Endodermal cell (in vitro differentiated cells): ENCODE measurements around the gene ZNF610. TPM values are rescaled to one million over a fixed set of nuclear protein-coding genes. Genes with fewer than 3 reads are reported as not detected.

Experiments used
- DNase-seq: peaks from one replicate; pipeline ENCODE4 v3.0.0-alpha.2; 2017
- H3K27ac ChIP-seq: 2 replicates; pipeline ENCODE4 v1.5.1; 2013; ENCODE audit warnings: mild to moderate bottlenecking, low read depth, low read length, moderate library complexity
- H3K27me3 ChIP-seq: 2 replicates; pipeline ENCODE4 v1.6.1; 2013; ENCODE audit warnings: mild to moderate bottlenecking, low read length, moderate library complexity; ENCODE audit not compliant: insufficient read depth, control insufficient read depth, poor library complexity, severe bottlenecking
- H3K36me3 ChIP-seq: 2 replicates; pipeline ENCODE4 v1.7.0; 2013; ENCODE audit warnings: mild to moderate bottlenecking, low read length, moderate library complexity; ENCODE audit not compliant: control insufficient read depth, insufficient read depth
- H3K4me1 ChIP-seq: one replicate; pipeline ENCODE4 v1.7.0; 2013; ENCODE audit warnings: low read length; ENCODE audit not compliant: control insufficient read depth, insufficient read depth
- H3K4me3 ChIP-seq: 2 replicates; pipeline ENCODE4 v1.5.1; 2013; ENCODE audit warnings: mild to moderate bottlenecking, low read length, moderate library complexity
- H3K9ac ChIP-seq: 2 replicates; pipeline ENCODE4 v1.6.1; 2013; ENCODE audit warnings: mild to moderate bottlenecking, low read length, moderate library complexity; ENCODE audit not compliant: poor library complexity, severe bottlenecking; ENCODE audit errors: extremely low read depth
- H3K9me3 ChIP-seq: 2 replicates; pipeline ENCODE4 v1.6.1; 2013; ENCODE audit warnings: mild to moderate bottlenecking, low read length, moderate library complexity; ENCODE audit not compliant: control insufficient read depth
- H3K27ac Mint-ChIP-seq: 2 replicates; pipeline ENCODE4 v1.8.0; 2020; ENCODE audit warnings: mixed read lengths
- H3K27me3 Mint-ChIP-seq: 2 replicates; pipeline ENCODE4 v1.8.0; 2021; ENCODE audit warnings: mild to moderate bottlenecking, mixed read lengths; ENCODE audit not compliant: insufficient read depth
- H3K36me3 Mint-ChIP-seq: 2 replicates; pipeline ENCODE4 v1.8.0; 2020; ENCODE audit warnings: low read depth, mixed read lengths
- H3K4me1 Mint-ChIP-seq: 2 replicates; pipeline ENCODE4 v1.8.0; 2020; ENCODE audit warnings: mixed read lengths
- H3K4me3 Mint-ChIP-seq: 2 replicates; pipeline ENCODE4 v1.8.0; 2020; ENCODE audit warnings: mild to moderate bottlenecking, moderate library complexity, mixed read lengths
- H3K9me3 Mint-ChIP-seq: 2 replicates; pipeline ENCODE4 v1.8.0; 2020; ENCODE audit warnings: mild to moderate bottlenecking, mixed read lengths
- WGBS, 2 experiments: methylation state at CpG; one replicate each; pipeline versions ENCODE4 v1.1.5 to v1.1.7; 2013; ENCODE audit warnings: missing lambda C conversion rate in 2 of 2, mixed read lengths in 1 of 2; ENCODE audit not compliant: insufficient coverage in 1 of 2, insufficient read length in 1 of 2; 5-methylcytosine and 5-hydroxymethylcytosine counted together
- total RNA-seq, 2 donors: library from RNA; stranded (reverse); fragmentation: NEBNext Ultra II Directional in 1 of 2; extraction: Animal tissue kit (Norgen Biotek cat#: 25700) in 1 of 2; gene quantifications; 2 replicates in 1 of 2; 3 replicates in 1 of 2; pipeline ENCODE4 v1.2.1, GENCODE V29; 2021
- TF ChIP-seq, protein P1 (sequence below): fragments of 200-600 bp; sonication (generic); conservative IDR thresholded peaks from 2 replicates; pipeline ENCODE4 v1.5.0; 2021; ENCODE audit warnings: antibody characterized with exemption, mild to moderate bottlenecking

ZNF610 gene
- total RNA-seq, 2 donors from 2014 or later: 8.1 to 15.2 TPM

DNA sequence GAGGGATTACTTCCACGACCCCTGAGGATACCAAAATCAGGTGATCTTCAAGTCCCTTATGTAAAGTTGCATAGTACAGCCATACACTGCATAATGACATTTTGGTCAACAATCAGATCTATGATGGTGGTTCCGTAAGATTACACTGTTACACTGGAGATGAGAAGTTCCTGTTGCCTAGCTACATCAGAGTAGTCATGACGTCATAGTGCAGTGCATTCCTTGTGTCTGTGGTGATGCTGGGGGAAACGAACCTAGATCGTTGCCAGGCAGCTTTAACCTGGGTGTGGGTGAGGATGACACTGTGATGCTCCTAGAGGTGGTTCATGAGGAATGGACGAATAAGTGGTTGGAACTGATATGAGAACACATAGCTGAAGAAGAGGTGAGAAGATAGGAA lies 9.1 kb downstream of the ZNF610 start:
- DNase-seq: no peak
- TF ChIP-seq, protein P1, sequence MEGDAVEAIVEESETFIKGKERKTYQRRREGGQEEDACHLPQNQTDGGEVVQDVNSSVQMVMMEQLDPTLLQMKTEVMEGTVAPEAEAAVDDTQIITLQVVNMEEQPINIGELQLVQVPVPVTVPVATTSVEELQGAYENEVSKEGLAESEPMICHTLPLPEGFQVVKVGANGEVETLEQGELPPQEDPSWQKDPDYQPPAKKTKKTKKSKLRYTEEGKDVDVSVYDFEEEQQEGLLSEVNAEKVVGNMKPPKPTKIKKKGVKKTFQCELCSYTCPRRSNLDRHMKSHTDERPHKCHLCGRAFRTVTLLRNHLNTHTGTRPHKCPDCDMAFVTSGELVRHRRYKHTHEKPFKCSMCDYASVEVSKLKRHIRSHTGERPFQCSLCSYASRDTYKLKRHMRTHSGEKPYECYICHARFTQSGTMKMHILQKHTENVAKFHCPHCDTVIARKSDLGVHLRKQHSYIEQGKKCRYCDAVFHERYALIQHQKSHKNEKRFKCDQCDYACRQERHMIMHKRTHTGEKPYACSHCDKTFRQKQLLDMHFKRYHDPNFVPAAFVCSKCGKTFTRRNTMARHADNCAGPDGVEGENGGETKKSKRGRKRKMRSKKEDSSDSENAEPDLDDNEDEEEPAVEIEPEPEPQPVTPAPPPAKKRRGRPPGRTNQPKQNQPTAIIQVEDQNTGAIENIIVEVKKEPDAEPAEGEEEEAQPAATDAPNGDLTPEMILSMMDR: no peak
- Mint-ChIP-seq H3K36me3 (peaks cover 45% of the 10 kb centered on the region), H3K27ac (no peak overlapping the region), H3K4me1 (peaks cover 3% of the 10 kb centered on the region), H3K27me3 (no peaks in the 10 kb centered on the region), H3K9me3 (peaks cover 3% of the 10 kb centered on the region), H3K4me3 (no peak overlapping the region)
- peaks cover 29% of the 10 kb centered on the region for H3K36me3 ChIP-seq
- 94 to 95% methylated on average over 6 of the region's 6 CpGs for WGBS, 2 experiments
- H3K9me3 ChIP-seq: peaks cover 20% of the 10 kb centered on the region
- H3K4me3 ChIP-seq: no peak overlapping the region
- no peak overlapping the region for H3K27ac ChIP-seq
- no peaks in the 10 kb centered on the region for H3K27me3 ChIP-seq
- no peak overlapping the region for H3K9ac ChIP-seq
- H3K4me1 ChIP-seq: no peaks in the 10 kb centered on the region

DNA sequence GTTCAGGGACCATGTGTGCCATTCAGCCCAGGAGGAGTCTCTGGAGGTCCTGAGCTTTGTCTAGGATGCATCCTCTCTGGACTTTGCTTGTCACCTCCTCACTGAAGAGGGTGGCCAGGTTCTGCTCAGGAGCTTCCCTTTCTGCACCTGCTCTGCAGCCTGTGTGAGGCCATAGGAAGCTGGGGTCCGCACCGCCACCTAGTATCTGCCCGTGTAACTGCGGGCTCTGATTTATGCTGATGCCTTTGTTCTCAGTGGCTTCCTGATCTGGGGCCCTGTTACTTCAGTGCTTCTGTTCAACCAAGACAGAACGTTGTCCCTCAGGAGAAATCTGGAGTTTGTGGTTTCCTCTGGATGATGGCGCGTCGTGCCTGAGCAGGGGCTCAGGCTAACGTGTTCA lies 15.5 kb downstream of the ZNF610 start:
- peaks cover 4% of the 10 kb centered on the region for H3K4me1 Mint-ChIP-seq
- peaks cover 81% of the 10 kb centered on the region for H3K36me3 Mint-ChIP-seq
- 89 to 94% methylated on average over 5 to 9 of the region's 9 CpGs for WGBS, 2 experiments
- Histone ChIP-seq H3K27ac (no peak overlapping the region), H3K27me3 (no peaks in the 10 kb centered on the region), H3K9ac (no peak overlapping the region), H3K4me1 (no peaks in the 10 kb centered on the region), H3K36me3 (peaks cover 59% of the 10 kb centered on the region), H3K9me3 (peaks cover 9% of the 10 kb centered on the region), H3K4me3 (no peak overlapping the region)
- no peaks in the 10 kb centered on the region for H3K27me3 Mint-ChIP-seq
- no peak overlapping the region for H3K4me3 Mint-ChIP-seq
- peaks cover 9% of the 10 kb centered on the region for H3K9me3 Mint-ChIP-seq
- TF ChIP-seq, protein P1: peak; percentile 79
- peak; percentile 85 for DNase-seq
- H3K27ac Mint-ChIP-seq: peak overlapping the region; percentile 88

DNA sequence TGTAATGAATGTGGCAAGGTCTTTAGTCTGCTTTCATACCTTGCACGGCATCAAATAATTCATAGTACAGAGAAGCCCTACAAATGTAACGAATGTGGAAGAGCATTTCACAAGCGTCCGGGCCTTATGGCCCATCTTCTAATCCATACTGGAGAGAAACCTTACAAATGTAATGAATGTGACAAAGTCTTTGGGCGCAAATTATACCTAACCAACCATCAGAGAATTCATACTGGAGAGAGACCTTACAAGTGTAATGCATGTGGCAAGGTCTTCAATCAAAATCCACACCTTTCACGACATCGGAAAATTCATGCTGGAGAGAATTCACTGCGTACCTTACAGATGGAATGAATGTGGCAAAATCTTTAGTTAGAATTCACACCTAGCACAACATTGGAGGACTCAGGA lies 30.4 kb downstream of the ZNF610 start:
- no peaks in the 10 kb centered on the region for H3K4me1 Mint-ChIP-seq
- no peaks in the 10 kb centered on the region for H3K4me1 ChIP-seq

More for the DNA sequence above, 30.4 kb downstream of the ZNF610 start:
- Histone ChIP-seq H3K27ac (no peak overlapping the region), H3K27me3 (no peaks in the 10 kb centered on the region), H3K9me3 (peaks cover 82% of the 10 kb centered on the region), H3K36me3 (peaks cover 36% of the 10 kb centered on the region), H3K4me3 (peak overlapping the region; percentile 54), H3K9ac (no peak overlapping the region)
- 89 to 94% methylated on average over 5 to 8 of the region's 8 CpGs for WGBS, 2 experiments
- H3K36me3 Mint-ChIP-seq: peaks cover 73% of the 10 kb centered on the region
- no peak for DNase-seq
- no peak overlapping the region for H3K4me3 Mint-ChIP-seq
- TF ChIP-seq, protein P1: no peak
- no peak overlapping the region for H3K27ac Mint-ChIP-seq
- peaks cover 84% of the 10 kb centered on the region for H3K9me3 Mint-ChIP-seq
- no peaks in the 10 kb centered on the region for H3K27me3 Mint-ChIP-seq
